Body of pancreas (tissue), 4 donors: Measurements from ENCODE around the gene ZMYM4.

Experiments
- POLR2A ChIP-seq, 3 donors: fragments of 450-650 bp; IDR thresholded peaks; one replicate each; pipeline ENCODE4 v1.6.1; 2016; ENCODE audit warnings: antibody characterized with exemption in 3 of 3, mild to moderate bottlenecking in 2 of 3
- TF ChIP-seq, protein P1 (sequence below), 7 experiments: fragments of 450-650 bp in 4 of 7; fragments of 200-600 bp in 3 of 7; sonication (generic) in 3 of 7; IDR thresholded peaks; one replicate each; pipeline ENCODE4 v1.5.1; 2016 to 2019; ENCODE audit warnings: antibody characterized with exemption in 7 of 7

- TF ChIP-seq, protein P1, sequence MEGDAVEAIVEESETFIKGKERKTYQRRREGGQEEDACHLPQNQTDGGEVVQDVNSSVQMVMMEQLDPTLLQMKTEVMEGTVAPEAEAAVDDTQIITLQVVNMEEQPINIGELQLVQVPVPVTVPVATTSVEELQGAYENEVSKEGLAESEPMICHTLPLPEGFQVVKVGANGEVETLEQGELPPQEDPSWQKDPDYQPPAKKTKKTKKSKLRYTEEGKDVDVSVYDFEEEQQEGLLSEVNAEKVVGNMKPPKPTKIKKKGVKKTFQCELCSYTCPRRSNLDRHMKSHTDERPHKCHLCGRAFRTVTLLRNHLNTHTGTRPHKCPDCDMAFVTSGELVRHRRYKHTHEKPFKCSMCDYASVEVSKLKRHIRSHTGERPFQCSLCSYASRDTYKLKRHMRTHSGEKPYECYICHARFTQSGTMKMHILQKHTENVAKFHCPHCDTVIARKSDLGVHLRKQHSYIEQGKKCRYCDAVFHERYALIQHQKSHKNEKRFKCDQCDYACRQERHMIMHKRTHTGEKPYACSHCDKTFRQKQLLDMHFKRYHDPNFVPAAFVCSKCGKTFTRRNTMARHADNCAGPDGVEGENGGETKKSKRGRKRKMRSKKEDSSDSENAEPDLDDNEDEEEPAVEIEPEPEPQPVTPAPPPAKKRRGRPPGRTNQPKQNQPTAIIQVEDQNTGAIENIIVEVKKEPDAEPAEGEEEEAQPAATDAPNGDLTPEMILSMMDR (IDR thresholded peaks at IDR 0.05) = no peak
- TF ChIP-seq POLR2A (IDR thresholded peaks at IDR 0.05) = no peak
These were observed 194.7 kb downstream of the ZMYM4 start for GRCh38 chr1:35463232-35463631.
